ENCODE data around the gene CAB39. TPM values are rescaled to one million over a fixed set of nuclear protein-coding genes. Genes with fewer than 3 reads are reported as not detected.

Gene CAB39
- total RNA-seq, 1 experiment from 2014 or later = 88.7 TPM

DNA sequence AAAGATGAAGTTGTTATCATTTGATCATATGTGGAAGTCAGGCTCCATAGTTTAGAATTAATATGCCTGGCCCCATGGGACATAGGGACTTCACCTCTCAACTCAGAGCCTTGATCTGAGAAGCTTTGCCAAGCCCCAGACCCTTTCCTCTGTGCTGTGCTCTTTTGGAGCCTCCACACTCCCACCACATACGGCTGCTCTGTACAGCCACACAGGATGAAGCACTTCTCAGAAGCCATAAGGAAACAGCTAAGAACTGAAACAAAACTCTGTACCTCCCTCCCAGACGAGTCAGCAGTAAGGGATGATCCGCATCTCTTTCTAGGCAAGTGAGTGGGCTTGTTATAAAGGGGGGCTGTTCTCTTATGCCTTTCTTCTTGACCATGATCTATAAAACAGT is 66.5 kb downstream of the CAB39 start:
- no peak overlapping the region for H3K4me3 Mint-ChIP-seq (ENCODE audit: low read depth, unreplicated experiment)
- H3K4me1 Mint-ChIP-seq (ENCODE audit: low read depth, unreplicated experiment) = peaks cover 81% of the 10 kb centered on the region
- H3K36me3 Mint-ChIP-seq (ENCODE audit: insufficient read depth, unreplicated experiment) = peaks cover 36% of the 10 kb centered on the region
- no peak for TF ChIP-seq CTCF (IDR thresholded peaks at IDR 0.05; ENCODE audit: unreplicated experiment)
- H3K27ac Mint-ChIP-seq (ENCODE audit: unreplicated experiment) = peak overlapping the region; percentile 43
- H3K27me3 Mint-ChIP-seq (ENCODE audit: unreplicated experiment) = no peaks in the 10 kb centered on the region
- H3K9me3 Mint-ChIP-seq (ENCODE audit: low read depth, unreplicated experiment) = peaks cover 4% of the 10 kb centered on the region
- CTCF ChIA-PET = no interaction called here
- intact Hi-C loops (cut with micrococcal nuclease; ENCODE audit: unreplicated experiment) = no loop called here
- DNase-seq = no peak
- BruUV-seq (replicated peaks) = no TSS peak

DNA sequence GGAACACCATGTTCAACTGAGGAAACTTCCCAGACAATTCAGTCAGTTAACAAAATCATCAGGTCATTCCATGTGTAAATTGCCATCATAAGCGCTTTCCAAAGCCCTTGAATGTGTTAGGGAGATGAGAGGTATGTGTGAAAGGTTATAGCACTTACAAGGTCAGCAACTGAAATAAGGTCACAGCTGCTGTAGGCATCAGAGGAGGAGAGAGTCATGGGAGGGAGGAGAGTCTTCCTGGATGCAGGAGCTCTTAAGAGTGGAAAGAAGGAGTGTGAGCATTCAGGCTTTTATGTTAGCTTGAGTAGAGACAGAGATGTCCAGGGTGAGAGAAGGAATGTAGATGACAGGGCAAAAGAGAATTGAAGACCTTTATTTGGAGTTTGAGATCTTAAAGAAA is 67.0 kb downstream of the CAB39 start:
- intact Hi-C loops (cut with micrococcal nuclease; ENCODE audit: unreplicated experiment) = loop anchor here (2.0 kb wide), 1 partner anchor 15 kb away; no protein-coding TSS in a partner anchor
- CTCF ChIA-PET = no interaction called here
- H3K9me3 Mint-ChIP-seq (ENCODE audit: low read depth, unreplicated experiment) = peaks cover 9% of the 10 kb centered on the region
- H3K36me3 Mint-ChIP-seq (ENCODE audit: insufficient read depth, unreplicated experiment) = peaks cover 40% of the 10 kb centered on the region
- H3K4me3 Mint-ChIP-seq (ENCODE audit: low read depth, unreplicated experiment) = no peak overlapping the region
- no peak for TF ChIP-seq CTCF (IDR thresholded peaks at IDR 0.05; ENCODE audit: unreplicated experiment)
- no TSS peak for BruUV-seq (replicated peaks)
- H3K27ac Mint-ChIP-seq (ENCODE audit: unreplicated experiment) = peak overlapping the region; percentile 43
- no peaks in the 10 kb centered on the region for H3K27me3 Mint-ChIP-seq (ENCODE audit: unreplicated experiment)
- peaks cover 81% of the 10 kb centered on the region for H3K4me1 Mint-ChIP-seq (ENCODE audit: low read depth, unreplicated experiment)
- DNase-seq = no peak

- H3K27ac Mint-ChIP-seq (ENCODE audit: unreplicated experiment) = peak overlapping the region; percentile 87
- H3K36me3 Mint-ChIP-seq (ENCODE audit: insufficient read depth, unreplicated experiment) = peaks cover 50% of the 10 kb centered on the region
- CTCF ChIA-PET = interaction anchor here (0.7 to 2.2 kb wide), 5 partner anchors 8 to 67 kb away, joined by 3 to 17 read pairs (median 5); no protein-coding TSS in a partner anchor
- no TSS peak for BruUV-seq (replicated peaks)
- DNase-seq = peak; percentile 72
- no peak for TF ChIP-seq CTCF (IDR thresholded peaks at IDR 0.05; ENCODE audit: unreplicated experiment)
- H3K4me3 Mint-ChIP-seq (ENCODE audit: low read depth, unreplicated experiment) = peak overlapping the region; percentile 41
- H3K27me3 Mint-ChIP-seq (ENCODE audit: unreplicated experiment) = no peaks in the 10 kb centered on the region
- H3K9me3 Mint-ChIP-seq (ENCODE audit: low read depth, unreplicated experiment) = peaks cover 14% of the 10 kb centered on the region
- H3K4me1 Mint-ChIP-seq (ENCODE audit: low read depth, unreplicated experiment) = peaks cover 74% of the 10 kb centered on the region
- intact Hi-C loops (cut with micrococcal nuclease; ENCODE audit: unreplicated experiment) = loop anchor here (2.0 kb wide), 1 partner anchor 14 kb away; no protein-coding TSS in a partner anchor
Measured at GRCh38 chr2:230781130-230781797, 68.6 kb downstream of the CAB39 start.

GRCh38 chr2:230783101-230783500 is 70.5 kb downstream of the CAB39 start:
- DNase-seq = no peak
- no TSS peak for BruUV-seq (replicated peaks)
- intact Hi-C loops (cut with micrococcal nuclease; ENCODE audit: unreplicated experiment) = no loop called here
- H3K27ac Mint-ChIP-seq (ENCODE audit: unreplicated experiment) = no peak overlapping the region
- CTCF ChIA-PET = no interaction called here
- no peak overlapping the region for H3K4me3 Mint-ChIP-seq (ENCODE audit: low read depth, unreplicated experiment)
- H3K36me3 Mint-ChIP-seq (ENCODE audit: insufficient read depth, unreplicated experiment) = peaks cover 58% of the 10 kb centered on the region
- no peaks in the 10 kb centered on the region for H3K27me3 Mint-ChIP-seq (ENCODE audit: unreplicated experiment)
- H3K9me3 Mint-ChIP-seq (ENCODE audit: low read depth, unreplicated experiment) = peaks cover 26% of the 10 kb centered on the region
- peaks cover 58% of the 10 kb centered on the region for H3K4me1 Mint-ChIP-seq (ENCODE audit: low read depth, unreplicated experiment)
- no peak for TF ChIP-seq CTCF (IDR thresholded peaks at IDR 0.05; ENCODE audit: unreplicated experiment)
